Measurements from ENCODE around the gene AEBP2. TPM values are rescaled to one million over a fixed set of nuclear protein-coding genes. Genes with fewer than 3 reads are reported as not detected.

The AEBP2 gene
- total and polyA plus RNA-seq, 2 experiments from 2014 or later, result 12.4 to 22.5 TPM

DNA sequence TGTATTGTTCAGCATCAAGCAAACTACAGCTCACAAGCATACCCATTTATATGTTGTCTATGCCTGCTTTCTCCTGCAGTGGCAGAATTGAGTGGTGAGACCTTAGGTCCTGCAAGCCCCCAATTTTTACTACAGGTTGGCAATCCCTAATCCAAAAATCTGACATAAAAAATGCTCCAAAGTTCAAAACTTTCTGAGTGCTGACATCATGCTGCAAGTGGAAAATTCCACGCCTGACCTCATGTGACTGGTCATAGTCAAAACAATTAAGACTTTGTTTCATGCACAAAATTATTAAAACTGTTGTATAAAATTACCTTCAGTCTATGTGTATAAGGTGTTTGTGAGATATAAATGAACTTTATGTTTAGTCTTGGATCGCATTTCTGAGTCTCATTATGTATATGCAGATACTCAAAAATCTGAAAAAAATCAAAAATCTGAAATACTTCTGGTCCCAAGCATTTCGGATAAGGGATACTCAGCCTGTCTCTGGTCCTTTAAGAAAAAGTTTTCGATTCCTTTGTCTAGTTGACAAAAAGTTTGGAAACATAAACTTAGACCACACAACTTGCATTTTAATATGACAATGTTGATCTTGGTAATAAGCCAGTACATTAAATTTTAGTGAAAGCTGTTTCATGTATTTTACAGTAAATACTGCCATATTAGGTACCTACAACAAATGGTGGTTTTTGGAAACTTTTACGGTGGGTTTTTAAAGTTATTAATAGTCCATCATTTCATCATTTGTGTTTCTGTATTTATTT lies 81.5 kb downstream of the AEBP2 start:
- Histone ChIP-seq H4K20me1 (ENCODE audit: insufficient read depth, poor library complexity, severe bottlenecking) (no peaks in the 10 kb centered on the region), H3K36me3 (replicated peaks; ENCODE audit: insufficient read depth, low read depth) (no peaks in the 10 kb centered on the region), H3K27me3 (no peaks in the 10 kb centered on the region), H3K4me3 (no peak overlapping the region), H3K4me2 (no peak overlapping the region), H3K9me2 (replicated peaks; ENCODE audit: insufficient read depth) (no peaks in the 10 kb centered on the region), H3K27ac (no peak overlapping the region), H3K79me2 (peaks cover 4% of the 10 kb centered on the region), H3K4me1 (ENCODE audit: insufficient read depth) (no peaks in the 10 kb centered on the region), H3K9me3 (ENCODE audit: low read depth) (no peaks in the 10 kb centered on the region), H2AFZ (no peak overlapping the region)
- 84% methylated on average over 5 of the region's 5 CpGs for WGBS (ENCODE audit: low lambda C conversion rate, missing lambda C conversion rate)
- TF ChIP-seq EZH2 (IDR thresholded peaks at IDR 0.05; ENCODE audit: borderline replicate concordance) (no peak), CTCF (IDR thresholded peaks at IDR 0.05; ENCODE audit: poor library complexity) (no peak), EZH2phosphoT487 (IDR thresholded peaks at IDR 0.05; ENCODE audit: low read depth, severe bottlenecking, unreplicated experiment) (no peak)
- no peak for DNase-seq (ENCODE audit: low spot score)

GRCh38 chr12:19525274-19525673 lies 86.0 kb downstream of the AEBP2 start:
- Histone ChIP-seq H3K27me3 (no peaks in the 10 kb centered on the region), H3K4me2 (no peak overlapping the region), H3K79me2 (no peaks in the 10 kb centered on the region), H2AFZ (no peak overlapping the region), H3K4me1 (ENCODE audit: insufficient read depth) (peaks cover 2% of the 10 kb centered on the region), H3K36me3 (replicated peaks; ENCODE audit: insufficient read depth, low read depth) (no peaks in the 10 kb centered on the region), H3K4me3 (no peak overlapping the region), H3K9me3 (ENCODE audit: low read depth) (no peaks in the 10 kb centered on the region), H4K20me1 (ENCODE audit: insufficient read depth, poor library complexity, severe bottlenecking) (no peaks in the 10 kb centered on the region), H3K27ac (no peak overlapping the region), H3K9me2 (replicated peaks; ENCODE audit: insufficient read depth) (no peaks in the 10 kb centered on the region)
- TF ChIP-seq EZH2 (IDR thresholded peaks at IDR 0.05; ENCODE audit: borderline replicate concordance), result no peak
- TF ChIP-seq CTCF (IDR thresholded peaks at IDR 0.05; ENCODE audit: poor library complexity), result no peak
- TF ChIP-seq EZH2phosphoT487 (IDR thresholded peaks at IDR 0.05; ENCODE audit: low read depth, severe bottlenecking, unreplicated experiment), result no peak
- DNase-seq (ENCODE audit: low spot score), result no peak
- WGBS (ENCODE audit: low lambda C conversion rate, missing lambda C conversion rate), result 92% methylated on average over 7 of the region's 7 CpGs

GRCh38 chr12:19527866-19528265 lies 88.6 kb downstream of the AEBP2 start:
- Histone ChIP-seq H3K4me3 (no peak overlapping the region), H4K20me1 (ENCODE audit: insufficient read depth, poor library complexity, severe bottlenecking) (no peaks in the 10 kb centered on the region), H3K9me3 (ENCODE audit: low read depth) (no peaks in the 10 kb centered on the region), H3K4me2 (no peak overlapping the region), H3K79me2 (no peaks in the 10 kb centered on the region), H3K36me3 (replicated peaks; ENCODE audit: insufficient read depth, low read depth) (no peaks in the 10 kb centered on the region), H3K4me1 (ENCODE audit: insufficient read depth) (peaks cover 9% of the 10 kb centered on the region), H3K9me2 (replicated peaks; ENCODE audit: insufficient read depth) (no peaks in the 10 kb centered on the region), H3K27me3 (no peaks in the 10 kb centered on the region), H2AFZ (no peak overlapping the region), H3K27ac (no peak overlapping the region)
- no peak for DNase-seq (ENCODE audit: low spot score)
- WGBS (ENCODE audit: low lambda C conversion rate, missing lambda C conversion rate), result 63% methylated on average over 3 of the region's 3 CpGs
- TF ChIP-seq EZH2phosphoT487 (IDR thresholded peaks at IDR 0.05; ENCODE audit: low read depth, severe bottlenecking, unreplicated experiment), result no peak
- TF ChIP-seq CTCF (IDR thresholded peaks at IDR 0.05; ENCODE audit: poor library complexity), result no peak
- TF ChIP-seq EZH2 (IDR thresholded peaks at IDR 0.05; ENCODE audit: borderline replicate concordance), result no peak
